MCF 10A (cell line): ENCODE measurements around the gene ARF1. TPM values are rescaled to one million over a fixed set of nuclear protein-coding genes. Genes with fewer than 3 reads are reported as not detected.

Experiments used
- BruUV-seq: library from RNA; stranded (reverse); fragments of 400-500 nt; replicated peaks from 2 replicates; lab custom pipeline; 2021; lab: Mats Ljungman, UMichigan
- CTCF ChIA-PET: fragments of 300-600 bp; sonication (Branson Sonifier 250); formaldehyde crosslinking; extraction: SDS; loops from one replicate; lab custom pipeline; 2021; ENCODE audit warnings: antibody characterized with exemption, inconsistent platforms; lab: Yijun Ruan, JAX
- POLR2A ChIA-PET: fragments of 300-600, 350-650 bp; sonication (Branson Sonifier 250); formaldehyde crosslinking; extraction: SDS; loops from one replicate; lab custom pipeline; 2020; ENCODE audit warnings: antibody characterized with exemption, inconsistent platforms; lab: Yijun Ruan, JAX
- DNase-seq: peaks from one replicate; pipeline ENCODE4 v3.0.0-alpha.2; 2018; ENCODE audit not compliant: unreplicated experiment
- H3K27ac Mint-ChIP-seq: one replicate; pipeline ENCODE4 v1.8.0; 2022; ENCODE audit warnings: mild to moderate bottlenecking, low read depth, mixed read lengths; ENCODE audit not compliant: unreplicated experiment
- H3K27me3 Mint-ChIP-seq: one replicate; pipeline ENCODE4 v1.8.0; 2022; ENCODE audit warnings: mixed read lengths; ENCODE audit not compliant: insufficient read depth, unreplicated experiment
- H3K36me3 Mint-ChIP-seq: one replicate; pipeline ENCODE4 v1.8.0; 2022; ENCODE audit warnings: mild to moderate bottlenecking, moderate library complexity, mixed read lengths; ENCODE audit not compliant: insufficient read depth, unreplicated experiment
- H3K4me1 Mint-ChIP-seq: one replicate; pipeline ENCODE4 v1.8.0; 2022; ENCODE audit warnings: mixed read lengths; ENCODE audit not compliant: insufficient read depth, unreplicated experiment
- H3K4me3 Mint-ChIP-seq: one replicate; pipeline ENCODE4 v1.8.0; 2022; ENCODE audit warnings: mild to moderate bottlenecking, moderate library complexity, mixed read lengths; ENCODE audit not compliant: unreplicated experiment
- H3K9me3 Mint-ChIP-seq: one replicate; pipeline ENCODE4 v1.8.0; 2022; ENCODE audit warnings: mixed read lengths; ENCODE audit not compliant: unreplicated experiment
- intact Hi-C: fragments of 100-400 bp; cut with micrococcal nuclease; formaldehyde crosslinking; loops from 2 replicates; pipeline ENCODE4 v1.14.1; 2022
- total RNA-seq: library from RNA; stranded (reverse); gene quantifications from 2 replicates; pipeline ENCODE4 v1.2.3, GENCODE V29; 2022
- TF ChIP-seq, protein P1 (sequence below): fragments of 200-600 bp; IDR thresholded peaks from one replicate; pipeline ENCODE4 v1.8.0; 2022; ENCODE audit warnings: antibody characterized with exemption, mild to moderate bottlenecking; ENCODE audit not compliant: unreplicated experiment

Gene ARF1
- total RNA-seq, 1 experiment from 2014 or later = 870 TPM

GRCh38 chr1:228139931-228140723, 57.6 kb downstream of the ARF1 start, which contains the start of gene GUK1:
Gene GUK1, plus strand, starts transcription at chr1:228140279. Its CDS starts 24 bp downstream, at chr1:228140303.
- BruUV-seq = TSS peak; percentile 74
- Mint-ChIP-seq H3K4me3 (peak within 1 kb of the TSS; percentile 99), H3K36me3 (peaks cover 25% of the 10 kb centered on the region), H3K4me1 (peaks cover 25% of the 10 kb centered on the region), H3K27me3 (peaks cover 29% of the 10 kb centered on the region), H3K9me3 (no peaks in the 10 kb centered on the region), H3K27ac (peak within 1 kb of the TSS; percentile 95)
- ChIA-PET POLR2A (interaction anchor here (0.6 to 9.7 kb wide), 28 partner anchors 9 to 728 kb away, joined by 3 to 318 read pairs (median 4); partner anchors contain the start of genes ARF1, GJC2, IBA57 and MRPL55), CTCF (interaction anchor here (0.5 to 7.3 kb wide), 9 partner anchors 9 to 346 kb away, joined by 3 to 72 read pairs (median 3); partner anchors contain the start of gene IBA57)
- intact Hi-C loops = loop anchor here (1.0 kb wide), 2 partner anchors 26 to 31 kb away; partner anchors contain the start of gene MRPL55
- TF ChIP-seq, protein P1, sequence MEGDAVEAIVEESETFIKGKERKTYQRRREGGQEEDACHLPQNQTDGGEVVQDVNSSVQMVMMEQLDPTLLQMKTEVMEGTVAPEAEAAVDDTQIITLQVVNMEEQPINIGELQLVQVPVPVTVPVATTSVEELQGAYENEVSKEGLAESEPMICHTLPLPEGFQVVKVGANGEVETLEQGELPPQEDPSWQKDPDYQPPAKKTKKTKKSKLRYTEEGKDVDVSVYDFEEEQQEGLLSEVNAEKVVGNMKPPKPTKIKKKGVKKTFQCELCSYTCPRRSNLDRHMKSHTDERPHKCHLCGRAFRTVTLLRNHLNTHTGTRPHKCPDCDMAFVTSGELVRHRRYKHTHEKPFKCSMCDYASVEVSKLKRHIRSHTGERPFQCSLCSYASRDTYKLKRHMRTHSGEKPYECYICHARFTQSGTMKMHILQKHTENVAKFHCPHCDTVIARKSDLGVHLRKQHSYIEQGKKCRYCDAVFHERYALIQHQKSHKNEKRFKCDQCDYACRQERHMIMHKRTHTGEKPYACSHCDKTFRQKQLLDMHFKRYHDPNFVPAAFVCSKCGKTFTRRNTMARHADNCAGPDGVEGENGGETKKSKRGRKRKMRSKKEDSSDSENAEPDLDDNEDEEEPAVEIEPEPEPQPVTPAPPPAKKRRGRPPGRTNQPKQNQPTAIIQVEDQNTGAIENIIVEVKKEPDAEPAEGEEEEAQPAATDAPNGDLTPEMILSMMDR = peak; percentile 32
- DNase-seq = peak; percentile 100

DNA sequence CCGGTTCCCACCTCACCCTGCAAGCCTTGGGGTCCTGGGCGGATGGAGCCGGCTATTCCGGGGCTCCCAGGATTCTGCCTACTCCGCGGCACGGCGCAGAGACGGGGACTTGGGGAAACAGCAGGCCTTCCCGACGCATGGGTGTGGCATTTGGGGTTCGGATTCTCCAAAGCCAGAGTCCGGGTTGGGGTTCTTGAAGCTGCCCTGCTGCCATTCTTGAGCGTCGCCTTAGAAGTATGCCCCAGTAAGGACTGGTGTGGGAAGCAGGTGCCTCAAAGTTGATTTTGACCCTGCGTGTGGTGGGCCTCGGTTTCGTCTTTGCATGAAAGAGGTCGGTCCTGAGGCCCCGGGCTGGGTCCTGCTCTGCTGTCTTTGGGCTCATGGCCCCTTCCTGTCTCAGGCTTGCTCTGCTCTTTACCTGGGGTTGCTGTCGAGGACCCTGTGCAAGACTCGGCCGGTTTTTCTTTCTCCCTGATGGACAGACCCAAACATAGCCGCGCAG, 58.3 kb downstream of the ARF1 start:
- TF ChIP-seq, protein P1 = no peak
- Mint-ChIP-seq H3K9me3 (no peaks in the 10 kb centered on the region), H3K36me3 (peaks cover 25% of the 10 kb centered on the region), H3K4me3 (peak overlapping the region; percentile 99), H3K4me1 (peaks cover 25% of the 10 kb centered on the region), H3K27ac (peak overlapping the region; percentile 95), H3K27me3 (peaks cover 22% of the 10 kb centered on the region)
- no peak for DNase-seq
- intact Hi-C loops = loop anchor here (1.0 kb wide), 2 partner anchors 26 to 31 kb away; partner anchors contain the start of gene MRPL55
- ChIA-PET CTCF (interaction anchor here (0.5 to 7.3 kb wide), 8 partner anchors 9 to 345 kb away, joined by 3 to 72 read pairs (median 3); partner anchors contain the start of gene IBA57), POLR2A (interaction anchor here (0.6 to 9.7 kb wide), 24 partner anchors 9 to 407 kb away, joined by 3 to 318 read pairs (median 4); partner anchors contain the start of genes ARF1, GJC2, IBA57 and MRPL55)
- no TSS peak for BruUV-seq

GRCh38 chr1:228141226-228142044, 58.9 kb downstream of the ARF1 start:
- Mint-ChIP-seq H3K27me3 (peaks cover 16% of the 10 kb centered on the region), H3K27ac (peak overlapping the region; percentile 95), H3K36me3 (peaks cover 30% of the 10 kb centered on the region), H3K4me3 (peak overlapping the region; percentile 99), H3K4me1 (peaks cover 25% of the 10 kb centered on the region), H3K9me3 (no peaks in the 10 kb centered on the region)
- intact Hi-C loops = no loop called here
- CTCF ChIA-PET = interaction anchor here (0.6 to 7.3 kb wide), 8 partner anchors 10 to 660 kb away, joined by 3 to 72 read pairs (median 4); partner anchors contain the start of gene IBA57
- TSS peak; percentile 42 for BruUV-seq
- TF ChIP-seq, protein P1 = no peak
- peak; percentile 82 for DNase-seq
- POLR2A ChIA-PET = interaction anchor here (0.6 to 9.7 kb wide), 21 partner anchors 10 to 1417 kb away, joined by 3 to 318 read pairs (median 4); partner anchors contain the start of genes ABCB10, ARF1, GJC2 and IBA57
